ENCODE measurements around the gene BNC2. TPM values are rescaled to one million over a fixed set of nuclear protein-coding genes. Genes with fewer than 3 reads are reported as not detected.

The BNC2 gene
- total RNA-seq, 2 experiments from 2014 or later: not detected

GRCh38 chr9:16693616-16694015 lies 176.9 kb downstream of the BNC2 start:
- no peak for DNase-seq
- Mint-ChIP-seq H3K36me3 (ENCODE audit: low read depth) (no peaks in the 10 kb centered on the region), H3K9me3 (ENCODE audit: low read depth) (no peaks in the 10 kb centered on the region), H3K27me3 (no peaks in the 10 kb centered on the region), H3K4me1 (no peaks in the 10 kb centered on the region), H3K27ac (no peak overlapping the region), H3K4me3 (no peak overlapping the region)
- no peak for ATAC-seq
- ChIA-PET POLR2A (no interaction called here), CTCF (no interaction called here)
- intact Hi-C loops (cut with DNase I, micrococcal nuclease): no loop called here

GRCh38 chr9:16690628-16691027 lies 179.8 kb downstream of the BNC2 start:
- POLR2A ChIA-PET: no interaction called here
- no peak overlapping the region for H3K27ac Mint-ChIP-seq
- DNase-seq: no peak
- intact Hi-C loops (cut with DNase I, micrococcal nuclease): no loop called here
- CTCF ChIA-PET: no interaction called here
- ATAC-seq: no peak
- H3K4me1 Mint-ChIP-seq: no peaks in the 10 kb centered on the region
- H3K27me3 Mint-ChIP-seq: no peaks in the 10 kb centered on the region
- no peaks in the 10 kb centered on the region for H3K9me3 Mint-ChIP-seq (ENCODE audit: low read depth)
- no peak overlapping the region for H3K4me3 Mint-ChIP-seq
- no peaks in the 10 kb centered on the region for H3K36me3 Mint-ChIP-seq (ENCODE audit: low read depth)

- ChIA-PET POLR2A (no interaction called here), CTCF (no interaction called here)
- Mint-ChIP-seq H3K27ac (no peak overlapping the region), H3K4me3 (no peak overlapping the region), H3K4me1 (no peaks in the 10 kb centered on the region), H3K27me3 (no peaks in the 10 kb centered on the region), H3K36me3 (ENCODE audit: low read depth) (no peaks in the 10 kb centered on the region), H3K9me3 (ENCODE audit: low read depth) (no peaks in the 10 kb centered on the region)
- ATAC-seq (no peak), DNase-seq (no peak)
- intact Hi-C loops (cut with DNase I, micrococcal nuclease): no loop called here
Measured at GRCh38 chr9:16690205-16690604, 180.3 kb downstream of the BNC2 start.

GRCh38 chr9:16689351-16689938 lies 181.0 kb downstream of the BNC2 start:
- Mint-ChIP-seq H3K27me3 (no peaks in the 10 kb centered on the region), H3K9me3 (ENCODE audit: low read depth) (no peaks in the 10 kb centered on the region), H3K27ac (no peak overlapping the region), H3K4me1 (no peaks in the 10 kb centered on the region), H3K4me3 (no peak overlapping the region), H3K36me3 (ENCODE audit: low read depth) (no peaks in the 10 kb centered on the region)
- DNase-seq (no peak), ATAC-seq (no peak)
- intact Hi-C loops (cut with DNase I, micrococcal nuclease): no loop called here
- CTCF ChIA-PET: no interaction called here
- POLR2A ChIA-PET: no interaction called here

GRCh38 chr9:16688814-16689213 lies 181.7 kb downstream of the BNC2 start:
- H3K9me3 Mint-ChIP-seq (ENCODE audit: low read depth): no peaks in the 10 kb centered on the region
- CTCF ChIA-PET: no interaction called here
- intact Hi-C loops (cut with DNase I, micrococcal nuclease): no loop called here
- ATAC-seq (no peak), DNase-seq (no peak)
- H3K27me3 Mint-ChIP-seq: no peaks in the 10 kb centered on the region
- H3K36me3 Mint-ChIP-seq (ENCODE audit: low read depth): no peaks in the 10 kb centered on the region
- POLR2A ChIA-PET: no interaction called here
- H3K4me1 Mint-ChIP-seq: no peaks in the 10 kb centered on the region
- H3K27ac Mint-ChIP-seq: no peak overlapping the region
- H3K4me3 Mint-ChIP-seq: no peak overlapping the region

GRCh38 chr9:16687678-16688369 lies 182.6 kb downstream of the BNC2 start:
- intact Hi-C loops (cut with DNase I, micrococcal nuclease): no loop called here

GRCh38 chr9:16683326-16683725 lies 187.1 kb downstream of the BNC2 start:
- ChIA-PET POLR2A (no interaction called here), CTCF (no interaction called here)
- H3K27me3 Mint-ChIP-seq: peaks cover 4% of the 10 kb centered on the region
- intact Hi-C loops (cut with DNase I, micrococcal nuclease): no loop called here
- DNase-seq: no peak
- no peaks in the 10 kb centered on the region for H3K36me3 Mint-ChIP-seq (ENCODE audit: low read depth)
- no peaks in the 10 kb centered on the region for H3K4me1 Mint-ChIP-seq
- no peak overlapping the region for H3K27ac Mint-ChIP-seq
- no peak overlapping the region for H3K4me3 Mint-ChIP-seq
- no peaks in the 10 kb centered on the region for H3K9me3 Mint-ChIP-seq (ENCODE audit: low read depth)
- ATAC-seq: no peak

More at GRCh38 chr9:16687678-16688369, 182.6 kb downstream of the BNC2 start:
- Mint-ChIP-seq H3K27ac (no peak overlapping the region), H3K4me1 (no peaks in the 10 kb centered on the region), H3K27me3 (no peaks in the 10 kb centered on the region), H3K36me3 (ENCODE audit: low read depth) (no peaks in the 10 kb centered on the region), H3K4me3 (no peak overlapping the region), H3K9me3 (ENCODE audit: low read depth) (no peaks in the 10 kb centered on the region)
- CTCF ChIA-PET: no interaction called here
- no peak for ATAC-seq
- POLR2A ChIA-PET: no interaction called here
- no peak for DNase-seq

GRCh38 chr9:16682273-16682672 lies 188.2 kb downstream of the BNC2 start:
- H3K9me3 Mint-ChIP-seq (ENCODE audit: low read depth): no peaks in the 10 kb centered on the region
- ATAC-seq: no peak
- H3K4me3 Mint-ChIP-seq: no peak overlapping the region
- intact Hi-C loops (cut with DNase I, micrococcal nuclease): no loop called here
- POLR2A ChIA-PET: no interaction called here
- no peak overlapping the region for H3K27ac Mint-ChIP-seq
- no peak for DNase-seq
- no peaks in the 10 kb centered on the region for H3K36me3 Mint-ChIP-seq (ENCODE audit: low read depth)
- CTCF ChIA-PET: interaction anchor here (0.7 kb wide), 1 partner anchor 974 kb away, joined by 3 read pairs; no protein-coding TSS in a partner anchor
- no peaks in the 10 kb centered on the region for H3K4me1 Mint-ChIP-seq
- H3K27me3 Mint-ChIP-seq: peaks cover 4% of the 10 kb centered on the region

- Mint-ChIP-seq H3K27me3 (peaks cover 4% of the 10 kb centered on the region), H3K9me3 (ENCODE audit: low read depth) (no peaks in the 10 kb centered on the region), H3K36me3 (ENCODE audit: low read depth) (no peaks in the 10 kb centered on the region), H3K4me1 (no peaks in the 10 kb centered on the region), H3K27ac (no peak overlapping the region), H3K4me3 (no peak overlapping the region)
- intact Hi-C loops (cut with DNase I, micrococcal nuclease): no loop called here
- ChIA-PET POLR2A (no interaction called here), CTCF (no interaction called here)
- DNase-seq (no peak), ATAC-seq (no peak)
Measured at GRCh38 chr9:16681652-16681987, 188.8 kb downstream of the BNC2 start.

- no peaks in the 10 kb centered on the region for H3K4me1 Mint-ChIP-seq
- POLR2A ChIA-PET: no interaction called here
- H3K27me3 Mint-ChIP-seq: peaks cover 4% of the 10 kb centered on the region
- no peak for ATAC-seq
- H3K27ac Mint-ChIP-seq: no peak overlapping the region
- DNase-seq: no peak
- intact Hi-C loops (cut with DNase I, micrococcal nuclease): no loop called here
- no peaks in the 10 kb centered on the region for H3K9me3 Mint-ChIP-seq (ENCODE audit: low read depth)
- CTCF ChIA-PET: interaction anchor here (0.6 kb wide), 1 partner anchor 49 kb away, joined by 3 read pairs; no protein-coding TSS in a partner anchor
- no peaks in the 10 kb centered on the region for H3K36me3 Mint-ChIP-seq (ENCODE audit: low read depth)
- no peak overlapping the region for H3K4me3 Mint-ChIP-seq
Measured at GRCh38 chr9:16680975-16681651, 189.4 kb downstream of the BNC2 start.

- Mint-ChIP-seq H3K36me3 (ENCODE audit: low read depth) (no peaks in the 10 kb centered on the region), H3K9me3 (ENCODE audit: low read depth) (no peaks in the 10 kb centered on the region), H3K27me3 (peaks cover 4% of the 10 kb centered on the region), H3K27ac (no peak overlapping the region), H3K4me3 (no peak overlapping the region), H3K4me1 (no peaks in the 10 kb centered on the region)
- ChIA-PET POLR2A (no interaction called here), CTCF (interaction anchor here (0.6 kb wide), 1 partner anchor 49 kb away, joined by 3 read pairs; no protein-coding TSS in a partner anchor)
- no peak for ATAC-seq
- intact Hi-C loops (cut with DNase I, micrococcal nuclease): no loop called here
- DNase-seq: no peak
Measured at GRCh38 chr9:16680541-16680940, 189.9 kb downstream of the BNC2 start.

- Mint-ChIP-seq H3K4me3 (no peak overlapping the region), H3K9me3 (ENCODE audit: low read depth) (no peaks in the 10 kb centered on the region), H3K36me3 (ENCODE audit: low read depth) (no peaks in the 10 kb centered on the region), H3K4me1 (no peaks in the 10 kb centered on the region), H3K27ac (no peak overlapping the region), H3K27me3 (peaks cover 4% of the 10 kb centered on the region)
- ATAC-seq (no peak), DNase-seq (no peak)
- intact Hi-C loops (cut with DNase I, micrococcal nuclease): no loop called here
- ChIA-PET POLR2A (no interaction called here), CTCF (no interaction called here)
Measured at GRCh38 chr9:16679327-16679821, 191.1 kb downstream of the BNC2 start.
